Prostate gland (tissue), 2 donors: ENCODE measurements around the gene ZNF526.

Experiments
- POLR2AphosphoS5 ChIP-seq: sonication (generic); formaldehyde crosslinking; IDR thresholded peaks from one replicate; pipeline ENCODE4 v1.6.1; 2017; ENCODE audit warnings: antibody characterized with exemption
- TF ChIP-seq, protein P1 (sequence below), 4 experiments: fragments of 200-600 bp in 2 of 4; fragments of 450-650 bp in 2 of 4; sonication (generic) in 2 of 4; IDR thresholded peaks; 1 replicate in 3 of 4; 2 replicates in 1 of 4; pipeline ENCODE4 v1.5.1; 2016 to 2019; ENCODE audit warnings: antibody characterized with exemption in 4 of 4, mild to moderate bottlenecking in 2 of 4, moderate library complexity in 2 of 4

DNA sequence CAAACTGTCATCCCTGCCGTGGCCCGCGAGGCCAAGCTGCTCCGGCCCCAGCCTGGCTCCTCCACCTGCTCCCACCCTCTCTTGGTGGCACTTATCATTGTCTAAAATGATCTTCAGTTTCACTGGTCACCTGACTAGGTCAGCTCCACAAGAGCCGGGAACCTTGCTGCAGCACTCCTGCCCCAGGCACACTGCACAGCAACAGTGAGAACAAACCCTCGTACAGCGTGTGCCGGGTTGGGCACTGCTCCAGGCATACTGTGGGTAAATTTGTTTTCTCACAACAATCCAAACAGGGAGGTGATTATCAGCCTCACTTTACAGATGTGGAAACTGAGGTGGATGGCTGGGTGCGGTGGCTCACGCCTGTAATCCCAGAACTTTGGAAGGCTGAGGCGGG is 11.5 kb upstream of the ZNF526 start:
- TF ChIP-seq, protein P1, sequence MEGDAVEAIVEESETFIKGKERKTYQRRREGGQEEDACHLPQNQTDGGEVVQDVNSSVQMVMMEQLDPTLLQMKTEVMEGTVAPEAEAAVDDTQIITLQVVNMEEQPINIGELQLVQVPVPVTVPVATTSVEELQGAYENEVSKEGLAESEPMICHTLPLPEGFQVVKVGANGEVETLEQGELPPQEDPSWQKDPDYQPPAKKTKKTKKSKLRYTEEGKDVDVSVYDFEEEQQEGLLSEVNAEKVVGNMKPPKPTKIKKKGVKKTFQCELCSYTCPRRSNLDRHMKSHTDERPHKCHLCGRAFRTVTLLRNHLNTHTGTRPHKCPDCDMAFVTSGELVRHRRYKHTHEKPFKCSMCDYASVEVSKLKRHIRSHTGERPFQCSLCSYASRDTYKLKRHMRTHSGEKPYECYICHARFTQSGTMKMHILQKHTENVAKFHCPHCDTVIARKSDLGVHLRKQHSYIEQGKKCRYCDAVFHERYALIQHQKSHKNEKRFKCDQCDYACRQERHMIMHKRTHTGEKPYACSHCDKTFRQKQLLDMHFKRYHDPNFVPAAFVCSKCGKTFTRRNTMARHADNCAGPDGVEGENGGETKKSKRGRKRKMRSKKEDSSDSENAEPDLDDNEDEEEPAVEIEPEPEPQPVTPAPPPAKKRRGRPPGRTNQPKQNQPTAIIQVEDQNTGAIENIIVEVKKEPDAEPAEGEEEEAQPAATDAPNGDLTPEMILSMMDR (IDR thresholded peaks at IDR 0.05) = no peak
- TF ChIP-seq POLR2AphosphoS5 = no peak
